NCI-H460 (cell line): Measurements from ENCODE around the gene POLD4. TPM values are rescaled to one million over a fixed set of nuclear protein-coding genes. Genes with fewer than 3 reads are reported as not detected.

Experiments
- DNase-seq: peaks from one replicate; pipeline ENCODE4 v3.0.0-alpha.2; 2016; ENCODE audit warnings: low read depth; ENCODE audit errors: extremely low read depth
- total RNA-seq: library from RNA; depleted of rRNA; stranded (reverse); fragments of >200 nt; shearing (Covaris generic); gene quantifications from 2 replicates; pipeline ENCODE4 v1.2.3, GENCODE V29; 2014

Gene POLD4
- total RNA-seq, 1 experiment from 2014 or later = 62.8 TPM

GRCh38 chr11:67390947-67391303 is 37.6 kb upstream of the POLD4 start:
- no peak for DNase-seq

GRCh38 chr11:67389477-67389876 is 36.1 kb upstream of the POLD4 start:
- DNase-seq = no peak

DNA sequence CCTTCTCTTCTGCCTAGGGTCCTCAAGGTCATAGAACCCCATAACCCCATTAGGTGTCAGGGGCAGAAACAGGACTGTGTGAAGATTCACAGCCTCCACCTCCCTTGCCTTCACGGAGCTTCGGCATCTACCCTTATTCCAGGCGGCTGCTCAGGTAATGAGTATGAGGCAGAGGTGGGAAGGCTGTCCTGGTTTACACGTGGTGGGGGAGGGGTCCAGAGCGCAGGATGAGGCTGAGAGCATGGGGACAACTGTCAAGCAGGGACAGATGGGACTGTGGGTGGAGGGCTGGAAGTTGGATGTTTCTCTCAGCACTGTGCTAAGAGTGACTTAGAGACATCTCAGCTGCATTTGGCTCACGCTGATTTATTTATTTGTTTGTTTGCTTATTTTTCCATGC is 34.2 kb upstream of the POLD4 start:
- DNase-seq = no peak

DNA sequence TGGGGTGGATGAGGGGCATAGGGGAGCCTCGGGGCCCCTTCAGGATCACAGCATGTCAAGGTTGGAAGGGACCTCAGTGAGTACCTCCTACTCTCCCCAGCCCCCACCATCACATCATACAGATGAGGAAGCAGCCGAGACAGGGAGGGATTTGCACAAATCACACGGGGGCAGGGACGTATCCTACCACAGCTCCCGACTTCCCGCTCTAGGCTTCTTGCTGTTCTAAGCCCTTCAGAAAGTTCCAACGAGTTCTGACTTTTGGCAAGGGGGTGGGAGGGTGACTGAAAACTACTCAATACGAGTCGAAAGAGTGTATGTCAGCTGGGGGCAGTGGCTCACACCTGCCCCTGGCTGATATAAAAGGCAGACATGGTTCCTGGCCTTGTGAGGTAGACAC is 33.7 kb upstream of the POLD4 start:
- no peak for DNase-seq

GRCh38 chr11:67384851-67385366 is 31.6 kb upstream of the POLD4 start:
- no peak for DNase-seq

DNA sequence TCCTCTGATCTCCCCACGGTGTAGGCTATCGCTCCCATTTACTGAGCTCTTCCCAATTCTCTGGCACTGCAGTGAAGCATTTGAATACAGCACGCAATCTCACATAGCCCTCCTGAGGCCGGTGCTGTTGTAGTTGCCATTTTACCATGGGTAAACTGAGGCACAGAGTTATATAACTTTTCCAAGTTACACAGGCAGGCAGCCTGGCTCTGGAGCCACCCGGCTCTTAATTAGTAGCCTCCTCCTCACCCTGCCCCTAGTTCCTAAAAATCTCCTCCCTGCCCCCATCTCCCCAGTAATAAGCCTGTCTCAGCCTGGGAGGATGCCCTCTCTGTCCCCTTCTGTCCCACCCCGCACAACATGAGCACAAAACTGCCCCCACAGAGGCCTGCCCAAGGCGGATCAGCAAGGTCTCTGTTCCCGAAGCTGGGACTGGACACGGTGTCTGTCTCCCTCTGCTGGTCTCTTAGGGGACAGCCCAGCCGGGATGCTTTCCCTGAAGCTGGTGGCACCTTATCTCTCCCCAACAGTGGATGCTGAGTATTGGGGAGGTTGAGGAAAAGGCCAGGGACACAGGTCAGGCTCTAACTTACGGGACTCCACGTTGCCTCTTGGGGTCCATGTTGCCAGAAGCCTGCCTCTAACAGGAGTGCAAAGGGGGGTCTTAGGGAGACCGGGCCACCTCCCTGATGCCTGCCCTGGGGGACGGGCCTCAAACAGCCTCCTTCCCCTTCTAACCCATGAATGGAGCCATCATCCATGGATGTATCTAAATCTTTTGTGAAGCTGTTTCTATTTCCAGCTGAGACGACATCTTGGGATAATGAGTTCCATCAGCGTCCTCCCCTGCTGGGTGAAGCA is 29.2 kb upstream of the POLD4 start:
- peak; percentile 76 for DNase-seq

GRCh38 chr11:67381244-67381972 is 28.1 kb upstream of the POLD4 start:
- DNase-seq = no peak

DNA sequence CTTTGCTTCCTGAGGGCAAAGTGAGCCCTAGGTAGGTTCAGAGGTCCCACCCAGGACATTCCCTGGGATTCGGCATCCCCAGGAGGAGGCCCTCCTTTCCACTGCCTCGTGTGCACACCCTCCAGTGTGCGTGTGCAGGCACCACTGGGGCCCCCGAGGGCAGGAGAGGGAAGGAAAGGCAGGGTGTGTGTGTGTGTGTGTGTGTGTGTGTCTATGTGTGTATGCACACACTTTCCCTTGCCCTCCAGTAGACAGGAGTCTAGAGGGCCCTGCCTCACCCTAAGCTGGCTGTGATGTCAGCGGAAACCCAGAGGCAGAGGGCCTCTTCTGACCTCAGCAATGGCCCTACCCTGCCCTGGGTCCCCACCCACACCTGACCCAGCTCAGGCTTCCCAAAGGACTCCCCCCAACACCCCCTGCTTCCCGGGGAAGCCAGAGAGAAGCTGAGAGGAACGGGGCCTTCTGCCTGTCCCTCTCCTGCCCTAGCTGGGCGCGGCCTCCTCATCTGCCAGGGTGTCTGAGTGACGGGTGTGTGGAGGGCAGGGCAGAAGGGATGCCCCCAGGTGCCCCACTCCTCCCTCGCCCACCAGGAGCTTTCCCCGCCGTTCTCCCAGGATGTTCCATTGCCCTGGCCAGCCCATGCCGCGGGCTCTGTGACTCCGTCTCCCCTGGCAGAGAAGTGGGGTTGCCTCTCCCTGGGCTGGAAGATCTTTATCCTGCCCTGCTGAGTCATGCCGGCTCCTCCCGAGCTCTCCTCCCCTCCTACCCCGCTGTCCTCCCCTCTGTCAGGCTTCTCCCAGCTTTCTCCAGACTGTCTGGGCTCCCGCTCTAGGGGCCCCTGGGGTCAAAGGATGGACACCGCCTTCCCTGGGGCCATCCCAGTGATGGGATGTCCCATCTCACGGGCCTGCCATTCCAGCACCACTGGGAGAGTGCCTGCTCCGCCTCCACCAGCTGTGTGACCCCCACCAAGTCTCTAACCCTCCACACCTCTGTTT is 26.0 kb upstream of the POLD4 start:
- peak; percentile 64 for DNase-seq

DNA sequence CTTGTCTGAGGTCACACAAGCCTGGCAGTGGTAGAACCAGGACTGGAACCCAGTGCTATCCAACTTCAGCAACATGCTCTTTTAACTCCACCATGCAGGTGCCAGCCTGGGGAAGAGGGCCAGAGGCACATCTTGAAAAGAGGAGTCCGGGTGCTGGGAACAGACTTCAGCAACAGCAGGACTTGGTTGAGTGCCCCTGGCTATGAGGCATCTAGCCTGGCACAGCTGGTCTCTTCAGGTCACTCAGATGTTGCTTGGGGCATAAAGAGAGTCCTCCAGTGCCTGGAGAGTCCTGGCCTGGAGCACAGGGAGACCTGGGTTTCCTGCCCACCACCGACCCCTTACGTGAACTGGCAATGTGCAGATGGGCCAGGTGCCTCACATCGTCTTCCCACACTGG is 25.2 kb upstream of the POLD4 start:
- DNase-seq = no peak

DNA sequence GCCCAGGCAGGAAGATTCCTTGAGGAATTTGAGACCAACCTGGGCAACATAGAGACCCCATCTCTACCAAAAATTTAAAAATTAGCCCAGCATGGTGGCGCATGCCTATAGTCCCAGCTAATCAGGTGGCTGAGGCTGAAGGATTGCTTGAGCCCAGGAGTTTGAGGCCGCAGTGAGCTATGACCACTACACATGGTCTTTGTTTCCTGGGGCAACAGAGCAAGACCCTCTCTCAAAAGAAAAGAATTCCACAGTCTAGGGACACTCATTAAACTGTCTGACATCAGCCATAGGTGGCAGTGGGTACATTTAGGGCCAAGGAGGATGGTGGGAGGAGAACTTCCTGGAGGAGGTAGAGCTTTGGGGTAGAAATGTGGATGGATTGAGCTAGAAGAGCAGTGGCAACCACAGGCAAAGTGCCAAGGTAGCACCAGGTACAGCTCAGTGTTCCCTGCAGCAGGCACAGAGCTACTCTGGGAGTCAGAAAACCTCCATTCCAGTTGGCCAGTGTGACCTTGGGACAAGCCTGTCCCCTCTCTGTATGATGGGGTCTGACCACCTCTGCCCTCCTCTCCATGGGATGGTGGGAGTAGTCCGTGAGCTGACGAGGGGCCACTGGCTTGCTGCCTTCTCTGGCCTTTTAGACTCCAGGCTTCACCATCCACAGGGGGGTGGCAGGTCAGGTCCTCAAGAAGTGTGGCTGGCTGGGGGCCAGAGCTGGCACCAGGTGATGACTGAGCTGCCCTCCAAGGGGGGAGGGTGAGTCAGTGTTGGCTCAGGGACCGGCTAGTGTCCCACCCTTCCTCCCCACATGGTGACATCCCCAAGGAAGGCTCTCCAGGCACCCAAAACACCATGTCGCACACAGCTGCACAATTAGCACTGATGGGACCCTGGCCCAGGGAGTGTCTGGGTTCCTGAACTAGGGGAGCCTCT is 23.8 kb upstream of the POLD4 start:
- no peak for DNase-seq

DNA sequence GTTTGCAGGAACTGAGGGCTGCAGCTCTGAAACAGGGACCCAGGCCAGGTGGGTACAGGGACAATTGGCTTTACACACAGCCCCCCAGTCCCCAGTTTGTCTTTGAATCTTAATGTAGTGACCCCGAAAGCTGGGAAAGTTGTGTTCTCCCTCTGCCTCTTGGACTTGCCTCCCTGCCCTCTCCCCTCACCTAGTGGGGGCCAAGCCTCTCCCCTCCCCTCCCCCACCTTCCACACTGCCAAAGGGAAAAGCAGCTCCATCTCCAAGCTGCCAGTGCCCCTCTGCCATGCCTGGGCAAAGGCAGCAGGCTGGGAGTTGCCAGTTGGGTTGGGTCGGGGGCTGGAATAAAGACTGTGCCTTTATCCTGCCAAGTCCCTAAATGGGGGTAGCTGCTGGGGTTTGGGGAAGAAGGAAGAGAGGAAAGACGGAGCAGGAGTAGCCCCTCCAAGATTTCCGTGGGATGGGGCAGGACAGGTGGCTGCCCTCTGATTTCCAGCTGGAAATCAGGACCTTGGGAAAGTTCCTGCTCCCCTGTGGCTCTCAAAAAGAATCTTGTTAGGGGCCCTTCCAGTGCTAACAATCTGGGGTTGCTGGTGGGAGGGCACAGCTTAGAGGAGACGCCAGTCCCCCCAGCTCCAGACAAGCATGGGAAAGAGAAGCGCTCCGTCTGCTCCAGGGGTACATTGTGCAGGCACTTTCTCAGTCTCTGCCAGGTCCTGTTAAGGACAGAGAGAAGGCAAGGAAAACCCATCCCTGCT is 22.9 kb upstream of the POLD4 start:
- no peak for DNase-seq

- DNase-seq = no peak
Observed at GRCh38 chr11:67375320-67376055, 22.1 kb upstream of the POLD4 start.

DNA sequence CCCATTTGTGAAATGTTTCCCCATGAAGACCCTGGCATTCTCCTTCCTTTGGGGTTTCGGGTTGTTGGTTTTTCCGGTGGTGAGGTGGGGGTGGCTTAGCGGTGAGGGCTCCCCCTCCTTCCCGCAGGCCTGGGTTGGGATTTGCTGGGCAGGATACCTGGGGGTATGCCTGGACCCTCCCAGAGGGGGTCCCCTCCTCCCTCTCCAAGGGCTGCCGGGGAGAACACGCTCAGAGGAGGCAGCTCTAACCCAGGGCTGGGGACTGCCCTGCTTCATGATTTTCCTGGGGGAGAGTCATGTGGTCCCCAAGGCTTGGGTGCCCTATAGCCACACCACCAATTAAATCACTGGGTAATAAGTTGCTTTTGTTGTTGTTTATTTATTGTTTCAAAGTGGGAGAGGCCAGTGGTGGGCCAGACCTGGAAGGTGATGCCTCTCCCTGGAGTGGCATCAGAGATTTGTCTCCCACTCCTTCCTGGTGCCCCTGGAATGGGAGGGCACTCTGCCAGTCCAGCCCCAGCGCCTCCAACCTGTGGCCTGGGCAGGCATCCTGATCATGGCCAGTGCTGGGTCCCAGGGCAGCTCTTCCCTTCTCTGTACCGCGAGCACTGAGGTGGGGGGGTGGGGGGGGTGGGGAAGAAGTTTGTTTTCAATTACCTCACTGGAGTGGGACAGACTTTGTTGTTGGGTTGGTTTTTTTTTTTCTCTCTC is 21.4 kb upstream of the POLD4 start:
- no peak for DNase-seq

DNA sequence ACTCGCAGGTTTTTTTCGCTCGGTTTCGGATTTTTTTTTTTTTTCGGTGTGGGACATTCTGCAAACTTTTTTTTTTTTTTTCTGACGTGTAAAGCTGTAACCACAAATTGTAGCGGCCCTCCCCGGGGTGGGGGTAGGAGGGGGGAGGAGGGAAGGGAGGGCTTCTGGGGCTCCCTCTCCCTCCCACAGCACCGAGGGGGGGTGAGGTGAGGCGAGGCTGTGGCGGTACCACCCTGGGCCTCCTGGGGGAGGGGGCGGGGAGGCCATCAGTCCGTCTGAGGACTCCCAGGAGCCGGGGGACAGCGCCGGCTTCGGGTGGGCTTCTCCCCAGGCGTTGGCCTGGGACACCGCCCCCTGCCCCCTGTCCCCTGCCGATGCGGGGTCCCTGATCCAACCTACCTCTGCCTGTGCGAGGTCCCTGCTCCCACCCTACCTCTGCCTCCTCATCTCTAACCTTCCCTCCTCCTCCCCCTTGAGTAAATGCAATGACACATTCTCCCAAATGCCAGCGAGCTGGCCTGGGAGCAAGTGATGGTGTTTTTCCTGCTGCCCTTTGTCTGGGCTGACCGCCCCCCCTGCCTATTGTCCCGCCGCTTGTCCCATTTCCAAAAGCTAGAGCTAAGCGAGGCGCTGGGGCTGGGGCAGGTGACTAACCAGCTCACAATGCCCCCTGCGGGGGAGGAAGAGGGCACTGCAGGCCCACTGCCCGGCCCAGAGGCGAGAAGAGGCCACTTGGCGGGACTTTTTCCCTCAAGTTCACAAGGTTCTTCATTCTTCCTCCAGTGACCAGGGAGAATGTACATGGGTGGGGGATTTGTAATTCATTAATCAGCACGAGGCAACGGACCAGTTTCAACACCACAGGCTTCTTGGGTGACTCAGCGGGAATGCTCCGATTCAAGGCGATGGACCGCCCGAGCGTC is 20.6 kb upstream of the POLD4 start:
- DNase-seq = peak; percentile 75

- no peak for DNase-seq
Observed at GRCh38 chr11:67372993-67373647, 19.8 kb upstream of the POLD4 start, which contains the start of gene CLCF1. Gene CLCF1, minus strand, starts transcription at chr11:67373598. Its CDS starts 59 bp downstream, at chr11:67373539.
